Naive B cell (primary cell): Measurements from ENCODE around the gene ATP5IF1. TPM values are rescaled to one million over a fixed set of nuclear protein-coding genes. Genes with fewer than 3 reads are reported as not detected.

ENCODE experiments used
- ATAC-seq, 2 donors: fragments of 150-1000 bp; cut with Tn5 transposase; 2 replicates each; pipeline ENCODE4 v1.10.0; 2021; ENCODE audit warnings: low read depth in 2 of 2, mild to moderate bottlenecking in 2 of 2, moderate library complexity in 2 of 2
- DNase-seq: peaks from one replicate; pipeline ENCODE4 v3.0.0; 2022
- H3K27ac Mint-ChIP-seq, 6 donors: one replicate each; pipeline ENCODE4 v1.8.0; 2020 to 2022; ENCODE audit warnings: mild to moderate bottlenecking in 6 of 6, mixed read lengths in 6 of 6, moderate library complexity in 5 of 6, inconsistent platforms in 2 of 6
- H3K27me3 Mint-ChIP-seq, 3 donors: one replicate each; pipeline ENCODE4 v1.8.0; 2021 to 2022; ENCODE audit warnings: mixed read lengths in 3 of 3, mild to moderate bottlenecking in 1 of 3
- H3K36me3 Mint-ChIP-seq, 2 donors: one replicate each; pipeline ENCODE4 v1.8.0; 2020 to 2022; ENCODE audit warnings: mixed read lengths in 2 of 2, inconsistent platforms in 1 of 2, mild to moderate bottlenecking in 1 of 2
- H3K4me1 Mint-ChIP-seq, 3 donors: one replicate each; pipeline ENCODE4 v1.8.0; 2020 to 2022; ENCODE audit warnings: mixed read lengths in 3 of 3, inconsistent platforms in 1 of 3, mild to moderate bottlenecking in 1 of 3, moderate library complexity in 1 of 3
- H3K4me3 Mint-ChIP-seq, 8 donors: one replicate each; pipeline ENCODE4 v1.8.0; 2020 to 2022; ENCODE audit warnings: mild to moderate bottlenecking in 8 of 8, mixed read lengths in 8 of 8, moderate library complexity in 8 of 8, inconsistent platforms in 2 of 8
- H3K9me3 Mint-ChIP-seq, 7 donors: one replicate each; pipeline ENCODE4 v1.8.0; 2020 to 2022; ENCODE audit warnings: mixed read lengths in 7 of 7, mild to moderate bottlenecking in 5 of 7, inconsistent platforms in 2 of 7, moderate library complexity in 1 of 7
- polyA plus RNA-seq, 6 donors: library from polyadenylated mRNA; unstranded; fragments of 300-500 nt; fragmentation: Illumina TruSeq; gene quantifications; one replicate each; pipeline ENCODE4 v1.2.3, GENCODE V29; 2021; ENCODE audit warnings: low read depth in 6 of 6

ATP5IF1 gene
- polyA plus RNA-seq, 6 donors from 2014 or later = 369 to 762 (median 520) TPM

GRCh38 chr1:28281608-28282425 lies 45.9 kb downstream of the ATP5IF1 start:
- no peaks in the 10 kb centered on the region for H3K4me1 Mint-ChIP-seq
- no peak overlapping the region for H3K4me3 Mint-ChIP-seq
- no peaks in the 10 kb centered on the region for H3K9me3 Mint-ChIP-seq
- no peak overlapping the region for H3K27ac Mint-ChIP-seq
- ATAC-seq (no peak), DNase-seq (no peak)
- no peaks in the 10 kb centered on the region for H3K27me3 Mint-ChIP-seq
- peaks cover 14 to 22% of the 10 kb centered on the region in 2 donors for H3K36me3 Mint-ChIP-seq

GRCh38 chr1:28282426-28283407 lies 46.8 kb downstream of the ATP5IF1 start:
- Mint-ChIP-seq H3K4me3 (no peak overlapping the region), H3K9me3 (no peaks in the 10 kb centered on the region), H3K27ac (no peak overlapping the region), H3K36me3 (peaks cover 11 to 18% of the 10 kb centered on the region in 2 donors), H3K27me3 (no peaks in the 10 kb centered on the region), H3K4me1 (no peaks in the 10 kb centered on the region)
- DNase-seq (no peak), ATAC-seq (no peak)

DNA sequence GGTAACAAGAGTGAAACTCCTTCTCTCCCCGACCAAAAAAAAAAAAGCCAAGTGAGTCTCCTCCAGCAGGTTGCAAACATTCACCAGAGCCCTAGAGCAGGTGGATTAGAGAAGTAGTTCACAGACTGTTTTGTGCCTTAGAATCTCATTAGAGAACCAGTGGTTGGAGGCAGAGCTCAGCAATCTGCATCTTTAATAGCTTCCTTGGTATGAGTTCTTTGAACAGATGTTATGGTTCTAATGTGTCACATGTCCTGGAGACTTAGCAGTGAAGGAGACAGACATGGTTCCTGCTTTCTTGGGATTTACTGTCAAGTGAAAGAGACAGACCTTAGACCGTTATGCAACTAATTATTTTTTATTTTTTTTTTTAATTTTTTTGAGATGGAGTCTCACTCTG lies 50.2 kb downstream of the ATP5IF1 start:
- Mint-ChIP-seq H3K9me3 (no peaks in the 10 kb centered on the region), H3K36me3 (peaks cover 0 to 2% of the 10 kb centered on the region in 2 donors), H3K4me3 (no peak overlapping the region), H3K27me3 (no peaks in the 10 kb centered on the region), H3K27ac (no peak overlapping the region), H3K4me1 (no peaks in the 10 kb centered on the region)
- ATAC-seq (no peak), DNase-seq (no peak)

Other genes with a start within 250 kb of the ATP5IF1 start
- gene EYA3, start 147.5 kb upstream of the ATP5IF1 start, polyA plus RNA-seq = 10 to 100 TPM in 2 of 6 donors, 1 to 10 TPM in 4; 5.2 to 26.3 (median 7.6) TPM
- 1 to 10 TPM; 2.2 to 6.9 (median 5.1) TPM for gene PTAFR, start 59.4 kb upstream of the ATP5IF1 start, polyA plus RNA-seq
- gene DNAJC8, start 3.1 kb upstream of the ATP5IF1 start, polyA plus RNA-seq = 100 to 1,000 TPM; 145 to 193 (median 151) TPM
- 1 to 10 TPM; 1.6 to 4.5 (median 3.2) TPM for gene SESN2, start 23.4 kb downstream of the ATP5IF1 start, polyA plus RNA-seq
- gene MED18, start 92.9 kb downstream of the ATP5IF1 start, polyA plus RNA-seq = 10 to 100 TPM in 1 of 6 donors, 1 to 10 TPM in 4, not detected in 1; 4.5 to 16.6 (median 6.7) TPM
- 10 to 100 TPM in 1 of 6 donors, 1 to 10 TPM in 4, not detected in 1; 6.9 to 23.0 (median 9.5) TPM for gene PHACTR4, start 133.6 kb downstream of the ATP5IF1 start, polyA plus RNA-seq